Mucosa of descending colon (tissue), 3 donors: ENCODE results near the gene ST7. TPM values are rescaled to one million over a fixed set of nuclear protein-coding genes. Genes with fewer than 3 reads are reported as not detected.

ENCODE experiments used
- ATAC-seq: fragments of 200-7000 bp; cut with Tn5 transposase; one replicate; pipeline ENCODE4 v1.9.1; 2020; ENCODE audit warnings: mild to moderate bottlenecking, moderate library complexity
- DNase-seq, 3 donors: peaks; one replicate each; pipeline ENCODE4 v3.0.0-alpha.2; 2020
- H3K36me3 ChIP-seq: fragments of 200-600 bp; one replicate; pipeline ENCODE4 v1.8.0; 2021; ENCODE audit warnings: low read depth, mild to moderate bottlenecking
- H3K4me1 ChIP-seq: fragments of 200-600 bp; one replicate; pipeline ENCODE4 v1.8.0; 2021; ENCODE audit warnings: low read depth, mild to moderate bottlenecking
- H3K4me3 ChIP-seq: fragments of 200-600 bp; one replicate; pipeline ENCODE4 v1.8.0; 2021; ENCODE audit warnings: mild to moderate bottlenecking
- H3K9me3 ChIP-seq: fragments of 200-600 bp; one replicate; pipeline ENCODE4 v1.8.0; 2021; ENCODE audit warnings: mild to moderate bottlenecking
- intact Hi-C, 2 donors: fragments of 100-400 bp; cut with DNase I in 1 of 2; cut with micrococcal nuclease in 1 of 2; formaldehyde crosslinking; loops; one replicate each; pipeline versions ENCODE4 v1.11.0 to v1.11.1; 2022; cut with DNase I, micrococcal nuclease
- total RNA-seq, 3 donors: library from RNA; stranded (reverse); fragmentation: NEBNext Ultra II Directional in 2 of 3; extraction: Animal tissue kit (Norgen Biotek cat#: 25700) in 2 of 3; gene quantifications; one replicate each; pipeline versions ENCODE4 v1.2.1 to v1.2.4, GENCODE V29; 2021 to 2023
- TF ChIP-seq, protein P1 (sequence below): fragments of 200-600 bp; IDR thresholded peaks from one replicate; pipeline ENCODE4 v1.8.0; 2022; ENCODE audit warnings: antibody characterized with exemption, mild to moderate bottlenecking
- donor health status: DM: no; HTN: no; CAD: no; lungs with moderate emphysema.
- donor health status: DM: no; HTN: no; CAD: no.
- donor health status: DM: no; HTN: yes; CAD: no.

ST7 gene
- total RNA-seq, 3 donors from 2014 or later: 10.1 to 22.0 (median 11.3) TPM

DNA sequence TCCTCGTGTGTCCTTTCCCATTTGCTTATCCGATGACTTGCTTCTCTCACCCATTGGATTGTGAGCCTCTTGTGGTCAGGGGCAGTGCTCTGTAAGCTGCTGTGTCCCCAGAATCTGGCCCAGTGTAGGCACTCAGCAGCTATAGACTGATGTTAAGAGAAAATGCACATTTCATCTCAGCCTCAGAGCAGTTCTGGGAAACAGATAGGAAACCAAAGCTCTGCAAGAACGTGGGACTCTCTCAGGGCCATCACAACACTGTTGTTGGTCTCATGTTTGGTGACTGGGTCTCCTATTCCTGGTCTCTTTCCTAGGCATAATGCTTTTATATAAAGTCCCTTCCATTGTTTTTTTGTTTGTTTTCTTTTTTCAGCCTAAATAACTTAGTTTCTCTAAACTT is 141.2 kb downstream of the ST7 start:
- no peak for DNase-seq
- Histone ChIP-seq H3K4me1 (no peaks in the 10 kb centered on the region), H3K9me3 (no peaks in the 10 kb centered on the region), H3K36me3 (no peaks in the 10 kb centered on the region), H3K4me3 (no peak overlapping the region)
- intact Hi-C loops: no loop called here
- TF ChIP-seq, protein P1, sequence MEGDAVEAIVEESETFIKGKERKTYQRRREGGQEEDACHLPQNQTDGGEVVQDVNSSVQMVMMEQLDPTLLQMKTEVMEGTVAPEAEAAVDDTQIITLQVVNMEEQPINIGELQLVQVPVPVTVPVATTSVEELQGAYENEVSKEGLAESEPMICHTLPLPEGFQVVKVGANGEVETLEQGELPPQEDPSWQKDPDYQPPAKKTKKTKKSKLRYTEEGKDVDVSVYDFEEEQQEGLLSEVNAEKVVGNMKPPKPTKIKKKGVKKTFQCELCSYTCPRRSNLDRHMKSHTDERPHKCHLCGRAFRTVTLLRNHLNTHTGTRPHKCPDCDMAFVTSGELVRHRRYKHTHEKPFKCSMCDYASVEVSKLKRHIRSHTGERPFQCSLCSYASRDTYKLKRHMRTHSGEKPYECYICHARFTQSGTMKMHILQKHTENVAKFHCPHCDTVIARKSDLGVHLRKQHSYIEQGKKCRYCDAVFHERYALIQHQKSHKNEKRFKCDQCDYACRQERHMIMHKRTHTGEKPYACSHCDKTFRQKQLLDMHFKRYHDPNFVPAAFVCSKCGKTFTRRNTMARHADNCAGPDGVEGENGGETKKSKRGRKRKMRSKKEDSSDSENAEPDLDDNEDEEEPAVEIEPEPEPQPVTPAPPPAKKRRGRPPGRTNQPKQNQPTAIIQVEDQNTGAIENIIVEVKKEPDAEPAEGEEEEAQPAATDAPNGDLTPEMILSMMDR: no peak
- no peak for ATAC-seq

DNA sequence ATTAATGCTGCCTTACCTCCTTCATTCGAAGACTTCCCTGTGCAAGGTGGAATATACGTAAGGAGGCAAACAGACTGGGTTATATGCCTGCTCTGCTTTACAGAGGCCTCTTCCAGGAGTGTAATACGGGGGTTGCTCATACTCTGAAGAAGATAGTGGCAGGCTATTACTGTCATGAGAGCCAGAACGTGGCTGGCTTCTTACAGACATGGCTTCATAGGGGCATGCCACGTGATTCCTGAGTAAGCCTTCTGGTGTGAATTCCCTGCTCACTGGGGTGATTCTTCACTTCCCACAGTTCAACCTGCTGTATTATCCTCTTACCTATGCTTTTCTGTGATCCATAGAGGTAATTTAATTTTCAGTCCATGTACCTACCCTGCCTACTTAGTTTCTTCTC is 141.8 kb downstream of the ST7 start:
- ATAC-seq (no peak), DNase-seq (no peak)
- Histone ChIP-seq H3K9me3 (no peaks in the 10 kb centered on the region), H3K4me3 (no peak overlapping the region), H3K4me1 (no peaks in the 10 kb centered on the region), H3K36me3 (no peaks in the 10 kb centered on the region)
- intact Hi-C loops: no loop called here
- TF ChIP-seq, protein P1: no peak

DNA sequence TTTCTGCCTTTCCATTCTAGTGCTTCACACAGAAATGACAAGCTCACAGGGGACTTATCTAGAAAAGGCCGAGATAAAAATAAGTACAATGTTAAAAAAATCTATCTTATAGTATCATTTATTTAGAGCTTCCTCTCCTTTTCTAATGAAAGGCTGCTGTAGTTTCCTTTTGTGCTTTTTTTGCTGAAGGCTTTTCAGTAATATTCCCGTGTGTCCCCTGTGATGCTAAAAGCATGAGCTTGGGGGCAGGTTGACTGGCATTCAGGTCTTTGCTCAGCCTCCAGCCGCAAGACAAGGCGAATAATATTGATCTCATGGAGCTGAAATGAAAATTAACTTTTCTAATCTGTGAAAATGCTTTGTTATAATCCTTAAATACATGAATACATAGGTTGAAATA is 143.0 kb downstream of the ST7 start:
- TF ChIP-seq, protein P1: no peak
- no peaks in the 10 kb centered on the region for H3K36me3 ChIP-seq
- DNase-seq (no peak), ATAC-seq (no peak)
- no peaks in the 10 kb centered on the region for H3K4me1 ChIP-seq
- H3K9me3 ChIP-seq: no peaks in the 10 kb centered on the region
- no peak overlapping the region for H3K4me3 ChIP-seq
- intact Hi-C loops: no loop called here

DNA sequence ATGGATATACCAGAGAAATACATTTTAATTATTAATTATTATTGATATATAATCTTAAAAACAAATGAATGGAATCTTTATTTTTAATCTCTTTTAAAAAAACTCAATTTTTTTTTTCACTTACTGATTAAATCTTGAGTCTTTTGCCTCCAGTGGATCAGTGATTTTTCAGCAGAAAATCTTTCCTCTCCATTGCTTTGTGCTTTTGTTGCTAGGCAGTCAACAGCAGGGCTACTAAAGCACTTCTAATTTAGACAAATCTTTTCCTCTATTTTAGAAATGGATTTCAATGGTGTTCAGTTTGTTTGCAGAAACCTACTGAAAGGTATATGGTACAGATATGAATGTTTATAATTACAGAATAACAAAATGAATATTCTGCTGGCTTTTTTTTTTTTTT is 143.6 kb downstream of the ST7 start:
- DNase-seq (no peak), ATAC-seq (no peak)
- TF ChIP-seq, protein P1: no peak
- Histone ChIP-seq H3K36me3 (no peaks in the 10 kb centered on the region), H3K4me3 (no peak overlapping the region), H3K9me3 (no peaks in the 10 kb centered on the region), H3K4me1 (no peaks in the 10 kb centered on the region)
- intact Hi-C loops: no loop called here

DNA sequence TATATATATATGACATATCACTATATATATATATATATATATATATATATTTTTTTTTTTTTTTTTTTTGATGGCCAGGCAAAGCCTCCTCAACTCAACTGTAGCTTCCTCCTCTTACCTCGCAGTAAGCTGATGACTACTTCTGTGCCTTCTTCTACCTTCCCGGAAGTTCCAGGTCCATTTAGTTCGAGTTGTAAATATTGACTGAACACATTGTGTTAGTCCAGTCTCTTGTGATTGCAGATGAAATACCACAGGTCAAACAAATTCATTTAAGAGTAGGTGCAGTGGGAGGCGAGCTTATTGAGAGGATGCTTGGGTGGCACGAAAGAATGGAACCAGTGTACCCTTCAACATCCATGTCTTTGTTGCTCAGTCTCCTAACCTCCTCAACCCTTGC is 144.6 kb downstream of the ST7 start:
- Histone ChIP-seq H3K4me1 (no peaks in the 10 kb centered on the region), H3K36me3 (no peaks in the 10 kb centered on the region), H3K4me3 (no peak overlapping the region), H3K9me3 (no peaks in the 10 kb centered on the region)
- intact Hi-C loops: no loop called here
- TF ChIP-seq, protein P1: no peak
- ATAC-seq: peak; percentile 70
- DNase-seq: no peak

DNA sequence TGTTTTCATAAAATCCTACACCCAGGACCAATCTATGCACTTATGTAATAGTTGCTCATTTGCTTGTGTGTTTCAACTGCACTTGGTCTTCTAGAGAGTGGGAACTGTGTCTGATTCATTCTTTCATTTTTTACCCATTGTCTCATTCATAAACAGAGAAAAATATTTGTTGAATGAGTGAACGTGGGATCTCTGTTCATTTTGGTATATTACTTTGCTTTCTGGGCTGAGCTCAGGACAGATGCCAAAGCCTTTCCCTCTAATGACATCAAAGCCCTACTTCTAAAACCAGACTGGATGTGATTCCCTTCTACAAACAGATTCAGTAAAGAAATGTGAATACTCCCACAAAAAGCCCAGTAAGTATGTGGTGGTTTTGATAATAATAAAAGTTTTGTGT is 145.2 kb downstream of the ST7 start:
- Histone ChIP-seq H3K36me3 (no peaks in the 10 kb centered on the region), H3K4me3 (no peak overlapping the region), H3K9me3 (no peaks in the 10 kb centered on the region), H3K4me1 (no peaks in the 10 kb centered on the region)
- ATAC-seq (no peak), DNase-seq (no peak)
- intact Hi-C loops: no loop called here
- TF ChIP-seq, protein P1: no peak
